ENCODE data around the gene KRTAP5-3.
"Not testable (repeated sequence)": the region's sequence is repeated elsewhere in the genome, so short reads cannot be mapped to it uniquely, and the experiment has no call there.

Gene KRTAP5-3

DNA sequence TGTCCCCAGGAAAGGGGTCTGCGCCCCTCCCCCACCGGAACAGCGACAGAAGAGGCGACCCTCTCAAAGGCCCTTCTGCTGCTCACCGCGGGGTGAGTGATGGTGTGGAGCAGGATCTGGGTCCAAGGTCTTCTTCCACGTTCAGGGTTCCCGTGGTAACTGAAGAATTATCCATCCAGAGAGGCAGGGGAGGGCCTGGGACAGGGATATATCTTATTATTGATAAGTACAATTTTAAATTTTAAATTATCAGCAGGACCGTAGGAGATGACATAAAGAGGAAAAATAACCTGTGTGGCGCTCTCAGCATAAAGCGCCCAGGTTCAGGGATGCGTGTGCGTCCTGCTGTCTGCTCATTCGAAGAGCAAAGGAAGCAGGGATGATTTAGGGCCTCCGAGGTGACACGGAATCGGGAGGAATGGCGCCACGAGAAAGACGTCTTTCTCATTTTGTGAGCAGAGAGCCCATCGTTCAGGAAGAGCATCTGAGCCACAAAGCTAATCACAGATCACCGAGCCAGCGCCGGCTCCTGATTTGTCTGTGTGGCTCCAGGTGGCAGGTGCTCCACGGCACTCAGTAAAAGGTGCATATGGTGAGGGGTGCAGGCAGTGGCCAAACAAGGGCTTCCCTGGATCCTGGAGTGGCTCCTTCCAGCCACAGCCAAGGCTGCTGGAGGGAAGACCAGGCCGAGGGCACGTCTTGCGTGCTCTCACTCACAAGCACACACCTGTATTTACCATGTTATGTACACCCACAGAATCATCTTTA lies 40.6 kb upstream of the KRTAP5-3 start:
- ATAC-seq (no peak), DNase-seq (no peak)
- Mint-ChIP-seq H3K27ac (no peak overlapping the region), H3K27me3 (peaks cover 10% of the 10 kb centered on the region), H3K36me3 (ENCODE audit: low read depth) (no peaks in the 10 kb centered on the region), H3K9me3 (no peaks in the 10 kb centered on the region), H3K4me1 (peaks cover 2% of the 10 kb centered on the region), H3K4me3 (no peak overlapping the region)

- Mint-ChIP-seq H3K36me3 (ENCODE audit: low read depth) (no peaks in the 10 kb centered on the region), H3K9me3 (no peaks in the 10 kb centered on the region), H3K27me3 (peaks cover 8% of the 10 kb centered on the region), H3K27ac (no peak overlapping the region), H3K4me3 (no peak overlapping the region), H3K4me1 (peaks cover 2% of the 10 kb centered on the region)
- DNase-seq (no peak), ATAC-seq (no peak)
Observed at GRCh38 chr11:1647901-1648652, 39.8 kb upstream of the KRTAP5-3 start.

DNA sequence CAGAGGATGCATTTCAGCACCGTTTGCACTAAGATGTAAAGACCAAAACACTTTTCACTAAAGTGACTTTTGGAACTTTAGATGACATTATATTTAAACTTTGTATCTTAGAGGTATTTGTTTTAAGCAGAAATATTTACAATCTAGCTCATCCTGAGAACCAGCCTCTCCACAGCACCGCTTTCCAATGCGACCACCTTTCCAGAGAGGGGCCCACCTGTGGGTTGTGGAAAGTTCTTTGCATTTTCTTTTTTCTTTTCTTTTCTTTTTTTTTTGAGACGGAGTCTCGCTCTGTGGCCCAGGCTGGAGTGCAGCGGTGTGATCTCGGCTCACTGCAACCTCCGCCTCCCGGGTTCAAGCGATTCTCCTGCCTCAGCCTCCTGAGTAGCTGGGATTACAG lies 38.3 kb upstream of the KRTAP5-3 start:
- H3K9me3 Mint-ChIP-seq, H3K27me3 Mint-ChIP-seq: not testable (repeated sequence)

GRCh38 chr11:1645357-1645821 lies 37.1 kb upstream of the KRTAP5-3 start:
- Mint-ChIP-seq H3K4me1 (no peaks in the 10 kb centered on the region), H3K4me3 (no peak overlapping the region), H3K27ac (no peak overlapping the region), H3K27me3 (peaks cover 7% of the 10 kb centered on the region), H3K9me3 (no peaks in the 10 kb centered on the region), H3K36me3 (ENCODE audit: low read depth) (no peaks in the 10 kb centered on the region)
- ATAC-seq (no peak), DNase-seq (no peak)

More for the DNA sequence above, 38.3 kb upstream of the KRTAP5-3 start:
- not testable (repeated sequence) for DNase-seq; H3K27ac Mint-ChIP-seq; H3K4me3 Mint-ChIP-seq; H3K4me1 Mint-ChIP-seq; ATAC-seq; H3K36me3 Mint-ChIP-seq (ENCODE audit: low read depth)

GRCh38 chr11:1644601-1645356 lies 36.5 kb upstream of the KRTAP5-3 start:
- Mint-ChIP-seq H3K27me3 (peaks cover 13% of the 10 kb centered on the region), H3K4me1 (no peaks in the 10 kb centered on the region), H3K36me3 (ENCODE audit: low read depth) (no peaks in the 10 kb centered on the region), H3K4me3 (no peak overlapping the region), H3K9me3 (no peaks in the 10 kb centered on the region), H3K27ac (no peak overlapping the region)
- ATAC-seq (no peak), DNase-seq (no peak)

- no peak overlapping the region for H3K27ac Mint-ChIP-seq
- H3K27me3 Mint-ChIP-seq, result peaks cover 20% of the 10 kb centered on the region
- ATAC-seq, result no peak
Observed at GRCh38 chr11:1643146-1643690, 35.0 kb upstream of the KRTAP5-3 start.

GRCh38 chr11:1642288-1643145 lies 34.3 kb upstream of the KRTAP5-3 start:
- Mint-ChIP-seq H3K9me3 (no peaks in the 10 kb centered on the region), H3K27me3 (peaks cover 20% of the 10 kb centered on the region), H3K36me3 (ENCODE audit: low read depth) (no peaks in the 10 kb centered on the region), H3K27ac (no peak overlapping the region), H3K4me3 (no peak overlapping the region), H3K4me1 (no peaks in the 10 kb centered on the region)
- ATAC-seq (no peak), DNase-seq (no peak)

More at GRCh38 chr11:1643146-1643690, 35.0 kb upstream of the KRTAP5-3 start:
- Mint-ChIP-seq H3K36me3 (ENCODE audit: low read depth) (no peaks in the 10 kb centered on the region), H3K4me1 (no peaks in the 10 kb centered on the region), H3K9me3 (no peaks in the 10 kb centered on the region), H3K4me3 (no peak overlapping the region)
- no peak for DNase-seq

DNA sequence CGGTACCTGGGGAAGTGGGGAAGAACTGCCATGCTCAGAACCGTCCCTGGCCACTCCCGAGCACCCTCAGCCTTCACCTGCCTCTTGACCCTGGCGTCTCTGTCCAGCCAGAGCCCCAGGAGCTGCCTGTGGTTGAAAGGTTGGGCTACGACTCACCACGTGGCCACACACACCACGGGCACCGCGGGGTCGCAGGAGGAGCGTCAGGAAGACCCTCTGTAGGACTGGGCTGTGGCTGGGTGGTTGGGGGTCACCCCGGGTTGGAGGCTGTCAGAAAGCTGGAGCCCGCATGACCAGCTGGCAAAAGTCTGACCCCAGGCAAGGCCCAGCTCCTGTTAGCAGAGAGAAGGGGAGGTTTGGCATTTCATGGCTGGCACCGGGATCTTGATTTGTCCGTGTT lies 32.8 kb upstream of the KRTAP5-3 start:
- Mint-ChIP-seq H3K27me3 (peaks cover 20% of the 10 kb centered on the region), H3K9me3 (no peaks in the 10 kb centered on the region), H3K4me3 (no peak overlapping the region), H3K36me3 (ENCODE audit: low read depth) (no peaks in the 10 kb centered on the region), H3K4me1 (no peaks in the 10 kb centered on the region), H3K27ac (no peak overlapping the region)
- ATAC-seq, result no peak
- DNase-seq, result no peak

DNA sequence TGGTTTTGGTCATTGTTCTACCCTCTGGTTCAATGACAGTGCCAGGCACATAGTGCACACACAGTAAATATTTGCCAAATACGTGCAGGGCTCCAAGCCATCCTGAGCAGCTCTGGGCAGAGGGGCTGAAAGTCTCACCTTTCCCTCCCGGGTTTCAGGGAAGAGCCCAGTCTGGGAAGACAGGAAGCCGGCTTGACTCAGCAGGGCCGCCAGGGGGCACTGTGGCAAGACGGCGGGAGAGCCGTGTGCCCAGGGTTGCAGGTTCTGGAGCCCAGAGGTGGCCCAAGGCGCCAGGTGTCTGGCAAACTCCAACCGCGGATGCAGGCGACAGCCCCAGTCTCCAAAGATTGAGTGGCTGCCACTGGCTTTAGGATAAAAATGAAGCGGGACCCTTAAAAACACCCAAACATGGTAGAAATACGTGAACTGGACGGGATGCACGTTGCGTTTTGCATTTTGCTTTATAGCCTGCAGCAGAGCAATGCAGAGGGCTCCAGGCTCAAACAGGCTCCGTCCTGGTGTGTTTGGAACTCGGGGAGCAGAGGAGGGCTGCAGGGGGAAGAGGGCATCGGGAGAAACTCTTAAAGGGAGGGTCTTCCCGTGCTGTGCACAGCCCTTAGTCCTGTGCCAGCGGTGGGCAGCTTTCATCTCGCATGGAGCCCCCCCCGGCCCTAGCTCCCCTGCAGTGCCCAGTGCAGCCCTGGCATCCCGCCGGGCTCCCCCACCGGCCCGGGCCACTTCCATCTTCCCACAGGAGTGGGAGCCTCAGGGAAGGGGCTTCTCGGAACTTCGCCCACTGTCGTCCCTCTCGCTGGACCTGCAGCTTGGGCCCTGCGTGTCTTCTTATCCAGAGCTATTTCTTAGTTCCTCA lies 32.0 kb upstream of the KRTAP5-3 start:
- Mint-ChIP-seq H3K27ac (no peak overlapping the region), H3K4me3 (no peak overlapping the region), H3K36me3 (ENCODE audit: low read depth) (no peaks in the 10 kb centered on the region), H3K9me3 (no peaks in the 10 kb centered on the region), H3K27me3 (peaks cover 20% of the 10 kb centered on the region), H3K4me1 (no peaks in the 10 kb centered on the region)
- ATAC-seq (no peak), DNase-seq (peak; percentile 47)

DNA sequence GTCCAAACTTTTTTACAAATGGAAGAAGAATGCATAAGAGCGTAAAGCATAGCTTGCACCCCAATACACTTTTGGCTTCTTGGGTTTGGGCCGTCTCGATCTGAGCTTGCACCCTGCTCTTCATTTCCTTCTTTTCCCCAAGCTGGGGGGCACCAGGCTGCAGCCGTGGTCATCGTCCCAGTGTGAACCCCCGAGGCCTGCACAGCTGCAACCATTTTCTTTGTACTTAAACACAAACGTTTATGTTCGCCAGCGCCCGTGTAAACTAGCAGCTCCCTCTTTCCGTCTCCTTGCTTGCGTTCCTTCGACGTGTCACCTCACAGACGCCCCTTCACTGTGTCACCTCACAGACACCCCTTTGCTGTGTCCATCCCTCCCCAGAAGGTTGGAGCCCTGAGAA lies 31.4 kb upstream of the KRTAP5-3 start:
- Mint-ChIP-seq H3K4me3 (no peak overlapping the region), H3K36me3 (ENCODE audit: low read depth) (no peaks in the 10 kb centered on the region), H3K4me1 (no peaks in the 10 kb centered on the region), H3K27me3 (peaks cover 18% of the 10 kb centered on the region), H3K9me3 (no peaks in the 10 kb centered on the region), H3K27ac (no peak overlapping the region)
- DNase-seq, result no peak
- ATAC-seq, result no peak

- DNase-seq (no peak), ATAC-seq (no peak)
- Mint-ChIP-seq H3K36me3 (ENCODE audit: low read depth) (no peaks in the 10 kb centered on the region), H3K9me3 (no peaks in the 10 kb centered on the region), H3K27me3 (peaks cover 17% of the 10 kb centered on the region), H3K27ac (no peak overlapping the region), H3K4me3 (no peak overlapping the region), H3K4me1 (no peaks in the 10 kb centered on the region)
Observed at GRCh38 chr11:1639102-1639620, 30.9 kb upstream of the KRTAP5-3 start.

- no peak overlapping the region for H3K27ac Mint-ChIP-seq
- H3K36me3 Mint-ChIP-seq (ENCODE audit: low read depth), result no peaks in the 10 kb centered on the region
- H3K9me3 Mint-ChIP-seq, result no peaks in the 10 kb centered on the region
- no peaks in the 10 kb centered on the region for H3K4me1 Mint-ChIP-seq
- peaks cover 16% of the 10 kb centered on the region for H3K27me3 Mint-ChIP-seq
- DNase-seq, result no peak
- H3K4me3 Mint-ChIP-seq, result no peak overlapping the region
- no peak for ATAC-seq
Observed at GRCh38 chr11:1638344-1638743, 30.1 kb upstream of the KRTAP5-3 start.

GRCh38 chr11:1637628-1638027 lies 29.4 kb upstream of the KRTAP5-3 start:
- Mint-ChIP-seq H3K4me3 (no peak overlapping the region), H3K4me1 (no peaks in the 10 kb centered on the region), H3K27me3 (peaks cover 21% of the 10 kb centered on the region), H3K27ac (no peak overlapping the region), H3K36me3 (ENCODE audit: low read depth) (no peaks in the 10 kb centered on the region), H3K9me3 (no peaks in the 10 kb centered on the region)
- DNase-seq, result no peak
- no peak for ATAC-seq

Measured in activated naive CD8-positive, alpha-beta T cell treated with anti-CD3 and anti-CD28 coated beads, Interleukin-2, amount 50 U/mL, for 24 hours (primary cell).